Measurements from ENCODE around the gene PLD6.
"Not testable (repeated sequence)": the region's sequence is repeated elsewhere in the genome, so short reads cannot be mapped to it uniquely, and the experiment has no call there.

Gene PLD6, protein sequence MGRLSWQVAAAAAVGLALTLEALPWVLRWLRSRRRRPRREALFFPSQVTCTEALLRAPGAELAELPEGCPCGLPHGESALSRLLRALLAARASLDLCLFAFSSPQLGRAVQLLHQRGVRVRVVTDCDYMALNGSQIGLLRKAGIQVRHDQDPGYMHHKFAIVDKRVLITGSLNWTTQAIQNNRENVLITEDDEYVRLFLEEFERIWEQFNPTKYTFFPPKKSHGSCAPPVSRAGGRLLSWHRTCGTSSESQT

DNA sequence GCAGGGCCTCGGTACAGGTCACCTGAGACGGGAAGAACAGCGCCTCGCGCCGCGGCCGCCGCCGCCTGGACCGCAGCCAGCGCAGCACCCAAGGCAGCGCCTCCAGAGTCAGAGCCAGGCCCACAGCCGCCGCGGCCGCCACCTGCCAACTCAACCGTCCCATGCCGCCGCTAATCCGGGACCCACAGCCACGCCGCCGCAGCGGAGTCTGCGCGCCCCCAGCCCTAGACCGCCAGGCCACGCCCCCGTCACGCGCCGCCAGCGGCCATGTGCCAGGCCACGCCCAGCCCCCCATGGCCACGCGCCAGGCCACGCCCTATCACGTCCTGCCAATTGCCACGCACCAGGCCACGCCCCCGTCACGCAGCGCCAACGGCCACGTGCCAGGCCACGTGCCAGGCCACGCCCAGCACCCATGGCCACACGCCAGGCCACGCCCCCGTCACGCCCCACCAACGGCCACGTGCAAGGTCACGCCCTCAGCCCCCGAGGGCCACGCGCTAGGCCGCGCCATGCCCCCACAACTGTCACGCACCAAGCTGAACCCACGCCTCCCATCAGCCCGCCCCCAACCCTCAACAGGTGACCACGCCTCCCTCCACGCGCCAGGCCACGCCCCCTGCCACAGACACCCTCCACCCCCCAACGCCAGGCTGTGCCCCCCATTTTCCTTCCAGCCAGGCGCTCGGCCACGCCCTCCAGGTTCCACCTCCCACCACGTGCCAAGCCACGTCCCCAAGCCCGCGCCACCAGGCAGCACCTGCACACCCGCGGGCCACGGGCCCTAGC, at the start of gene PLD6:
PLD6 (minus strand) TSS at position 210 of the 789 bp plus-strand sequence; CDS start at position 163, 47 bp downstream.
- Histone ChIP-seq H3K4me1 (ENCODE audit: insufficient read depth, low read length) (no peaks in the 10 kb centered on the region), H3K9ac (ENCODE audit: low read depth, low read length) (0 out of 2 replicates have a peak within 1 kb of the TSS, but pooled peaks have one; percentile 27), H3K4me3 (ENCODE audit: low read length) (peak within 1 kb of the TSS; percentile 58), H3K9me3 (ENCODE audit: insufficient read depth, low read depth, low read length) (no peaks in the 10 kb centered on the region), H3K36me3 (ENCODE audit: insufficient read depth, low read depth, low read length) (peaks cover 2% of the 10 kb centered on the region; the same call in 1 of the 2 replicates), H3K27ac (ENCODE audit: low read length) (no peak within 1 kb of the TSS), H3K27me3 (ENCODE audit: insufficient read depth, low read length) (peaks cover 14% of the 10 kb centered on the region)

DNA sequence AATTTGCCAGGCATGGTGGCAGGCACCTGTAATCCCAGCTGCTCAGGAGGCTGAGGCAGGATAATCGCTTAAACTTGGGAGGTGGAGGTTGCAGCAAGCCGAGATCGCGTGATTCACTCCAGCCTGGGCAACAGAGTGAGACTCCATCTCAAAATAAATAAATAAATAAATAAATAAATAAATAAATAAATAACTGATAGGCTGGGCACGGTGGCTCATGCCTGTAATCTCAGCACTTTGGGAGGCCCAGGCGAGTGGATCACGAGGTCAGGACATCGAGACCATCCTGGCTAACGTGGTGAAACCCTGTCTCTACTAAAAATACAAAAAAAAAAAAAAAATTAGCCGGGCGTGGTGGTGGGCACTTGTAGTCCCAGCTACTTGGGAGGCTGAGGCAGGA, 49.6 kb upstream of the PLD6 start:
- H3K9ac ChIP-seq (ENCODE audit: low read depth, low read length); H3K4me3 ChIP-seq (ENCODE audit: low read length); H3K27me3 ChIP-seq (ENCODE audit: insufficient read depth, low read length); H3K4me1 ChIP-seq (ENCODE audit: insufficient read depth, low read length); H3K27ac ChIP-seq (ENCODE audit: low read length); H3K9me3 ChIP-seq (ENCODE audit: insufficient read depth, low read depth, low read length): not testable (repeated sequence)
- H3K36me3 ChIP-seq (ENCODE audit: insufficient read depth, low read depth, low read length) = peaks cover 87% of the 10 kb centered on the region

GRCh38 chr17:17254036-17254435, 47.9 kb upstream of the PLD6 start:
- no peaks in the 10 kb centered on the region for H3K27me3 ChIP-seq (ENCODE audit: insufficient read depth, low read length)
- peaks cover 82% of the 10 kb centered on the region for H3K36me3 ChIP-seq (ENCODE audit: insufficient read depth, low read depth, low read length)
- no peak overlapping the region for H3K9ac ChIP-seq (ENCODE audit: low read depth, low read length)
- no peak overlapping the region for H3K4me3 ChIP-seq (ENCODE audit: low read length)
- no peak overlapping the region for H3K27ac ChIP-seq (ENCODE audit: low read length)
- no peaks in the 10 kb centered on the region for H3K9me3 ChIP-seq (ENCODE audit: insufficient read depth, low read depth, low read length)
- H3K4me1 ChIP-seq (ENCODE audit: insufficient read depth, low read length) = no peaks in the 10 kb centered on the region

- H3K36me3 ChIP-seq (ENCODE audit: insufficient read depth, low read depth, low read length) = peaks cover 82% of the 10 kb centered on the region
Measured at GRCh38 chr17:17253406-17253805, 47.3 kb upstream of the PLD6 start.

DNA sequence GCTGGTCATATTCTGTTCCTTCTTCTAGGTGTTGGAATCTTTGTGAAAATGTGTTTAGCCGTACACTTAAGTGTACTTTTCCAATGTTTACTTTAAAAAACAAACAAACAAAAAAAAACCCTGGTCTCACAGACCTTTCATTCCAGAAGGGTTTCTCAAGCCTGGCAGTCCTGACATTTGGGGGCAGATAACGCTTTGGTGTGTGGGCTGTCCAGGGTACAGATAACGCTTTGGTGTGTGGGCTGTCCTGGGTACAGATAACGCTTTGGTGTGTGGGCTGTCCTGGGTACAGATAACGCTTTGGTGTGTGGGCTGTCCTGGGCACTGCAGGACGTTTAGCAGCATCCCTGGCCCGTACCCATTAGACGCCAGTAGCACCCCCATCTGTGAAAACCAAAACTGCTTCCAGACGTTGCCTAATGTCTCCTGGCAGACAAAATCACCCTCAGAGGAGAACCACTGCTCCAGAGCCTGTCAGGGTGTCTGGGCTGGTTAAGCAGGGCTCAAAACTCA, 46.1 kb upstream of the PLD6 start:
- Histone ChIP-seq H3K36me3 (ENCODE audit: insufficient read depth, low read depth, low read length) (peaks cover 85% of the 10 kb centered on the region), H3K4me1 (ENCODE audit: insufficient read depth, low read length) (no peaks in the 10 kb centered on the region), H3K27ac (ENCODE audit: low read length) (no peak overlapping the region), H3K9ac (ENCODE audit: low read depth, low read length) (no peak overlapping the region), H3K9me3 (ENCODE audit: insufficient read depth, low read depth, low read length) (no peaks in the 10 kb centered on the region), H3K4me3 (ENCODE audit: low read length) (no peak overlapping the region), H3K27me3 (ENCODE audit: insufficient read depth, low read length) (no peaks in the 10 kb centered on the region)

More at GRCh38 chr17:17253406-17253805, 47.3 kb upstream of the PLD6 start:
- no peaks in the 10 kb centered on the region for H3K9me3 ChIP-seq (ENCODE audit: insufficient read depth, low read depth, low read length)
- H3K4me3 ChIP-seq (ENCODE audit: low read length) = no peak overlapping the region
- no peaks in the 10 kb centered on the region for H3K4me1 ChIP-seq (ENCODE audit: insufficient read depth, low read length)
- H3K27me3 ChIP-seq (ENCODE audit: insufficient read depth, low read length) = no peaks in the 10 kb centered on the region
- no peak overlapping the region for H3K9ac ChIP-seq (ENCODE audit: low read depth, low read length)
- H3K27ac ChIP-seq (ENCODE audit: low read length) = no peak overlapping the region

GRCh38 chr17:17246879-17247278, 40.7 kb upstream of the PLD6 start:
- Histone ChIP-seq H3K4me3 (ENCODE audit: low read length) (no peak overlapping the region), H3K9me3 (ENCODE audit: insufficient read depth, low read depth, low read length) (no peaks in the 10 kb centered on the region), H3K9ac (ENCODE audit: low read depth, low read length) (no peak overlapping the region), H3K36me3 (ENCODE audit: insufficient read depth, low read depth, low read length) (peaks cover 55% of the 10 kb centered on the region), H3K4me1 (ENCODE audit: insufficient read depth, low read length) (no peaks in the 10 kb centered on the region), H3K27ac (ENCODE audit: low read length) (no peak overlapping the region), H3K27me3 (ENCODE audit: insufficient read depth, low read length) (no peaks in the 10 kb centered on the region)

GRCh38 chr17:17243163-17243562, 37.0 kb upstream of the PLD6 start:
- Histone ChIP-seq H3K9me3 (ENCODE audit: insufficient read depth, low read depth, low read length) (no peaks in the 10 kb centered on the region), H3K36me3 (ENCODE audit: insufficient read depth, low read depth, low read length) (peaks cover 27% of the 10 kb centered on the region), H3K9ac (ENCODE audit: low read depth, low read length) (no peak overlapping the region), H3K4me3 (ENCODE audit: low read length) (no peak overlapping the region), H3K27ac (ENCODE audit: low read length) (no peak overlapping the region), H3K4me1 (ENCODE audit: insufficient read depth, low read length) (no peaks in the 10 kb centered on the region), H3K27me3 (ENCODE audit: insufficient read depth, low read length) (no peaks in the 10 kb centered on the region)

DNA sequence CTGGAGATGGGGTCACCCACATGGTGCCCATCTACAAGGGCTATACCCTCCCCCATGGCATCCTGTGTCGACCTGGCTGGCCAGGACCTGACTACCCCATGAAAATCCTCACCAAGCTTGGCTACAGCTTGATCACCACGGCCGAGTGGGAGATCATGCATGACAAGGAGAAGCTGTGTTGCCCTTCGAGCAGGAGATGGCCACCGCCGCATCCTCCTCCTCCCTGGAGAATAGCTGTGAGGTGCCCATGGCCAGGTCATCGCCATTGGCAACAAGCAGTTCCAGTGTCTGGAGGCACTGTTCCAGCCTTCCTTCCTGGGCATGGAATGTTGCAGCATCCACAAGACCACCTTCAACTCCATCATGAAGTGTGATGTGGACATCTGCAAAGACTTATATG, 36.1 kb upstream of the PLD6 start:
- no peak overlapping the region for H3K9ac ChIP-seq (ENCODE audit: low read depth, low read length)
- no peak overlapping the region for H3K27ac ChIP-seq (ENCODE audit: low read length)
- peaks cover 18% of the 10 kb centered on the region for H3K36me3 ChIP-seq (ENCODE audit: insufficient read depth, low read depth, low read length)
- no peak overlapping the region for H3K4me3 ChIP-seq (ENCODE audit: low read length)
- H3K4me1 ChIP-seq (ENCODE audit: insufficient read depth, low read length) = no peaks in the 10 kb centered on the region
- no peaks in the 10 kb centered on the region for H3K27me3 ChIP-seq (ENCODE audit: insufficient read depth, low read length)
- H3K9me3 ChIP-seq (ENCODE audit: insufficient read depth, low read depth, low read length) = no peaks in the 10 kb centered on the region

DNA sequence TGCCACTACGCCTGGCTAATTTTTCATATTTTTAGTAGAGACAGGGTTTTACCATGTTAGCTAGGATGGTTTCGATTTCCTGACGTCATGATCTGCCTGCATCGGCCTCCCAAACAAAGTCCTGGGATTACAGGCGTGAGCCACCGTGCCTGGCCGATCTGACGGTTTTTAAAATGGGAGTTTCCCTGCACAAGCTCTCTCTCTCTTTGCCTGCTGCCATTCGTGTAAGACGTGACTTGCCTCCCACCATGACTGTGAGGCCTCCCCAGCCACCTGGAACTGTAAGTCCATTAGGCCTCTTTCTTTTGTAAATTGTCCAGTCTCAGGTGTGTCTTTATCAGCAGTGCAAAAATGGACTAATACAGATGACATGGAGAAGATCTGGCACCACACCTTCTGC, 35.5 kb upstream of the PLD6 start:
- no peak overlapping the region for H3K9ac ChIP-seq (ENCODE audit: low read depth, low read length)
- no peak overlapping the region for H3K4me3 ChIP-seq (ENCODE audit: low read length)
- peaks cover 12% of the 10 kb centered on the region for H3K36me3 ChIP-seq (ENCODE audit: insufficient read depth, low read depth, low read length)
- no peaks in the 10 kb centered on the region for H3K27me3 ChIP-seq (ENCODE audit: insufficient read depth, low read length)
- no peaks in the 10 kb centered on the region for H3K9me3 ChIP-seq (ENCODE audit: insufficient read depth, low read depth, low read length)
- no peak overlapping the region for H3K27ac ChIP-seq (ENCODE audit: low read length)
- H3K4me1 ChIP-seq (ENCODE audit: insufficient read depth, low read length) = no peaks in the 10 kb centered on the region

DNA sequence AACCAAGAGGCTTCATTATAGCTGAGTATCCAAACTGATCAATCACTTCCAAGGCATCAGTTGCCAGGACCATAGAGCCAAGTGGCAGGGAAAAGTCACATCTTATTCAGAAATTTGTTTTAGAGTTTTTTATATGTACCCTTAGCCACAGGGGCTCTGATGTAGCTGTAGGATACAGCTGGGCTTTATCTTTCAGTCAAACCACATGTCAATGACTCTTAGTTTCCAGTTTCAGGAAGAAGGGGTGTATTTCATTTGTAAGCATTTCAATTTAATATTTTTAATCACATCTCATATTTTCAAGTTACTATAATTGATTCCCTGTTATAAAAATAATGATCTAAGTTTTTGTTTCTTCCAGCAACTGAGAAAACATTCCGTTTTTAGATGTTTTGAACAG, 33.7 kb upstream of the PLD6 start:
- H3K4me1 ChIP-seq (ENCODE audit: insufficient read depth, low read length) = peaks cover 8% of the 10 kb centered on the region
- no peaks in the 10 kb centered on the region for H3K36me3 ChIP-seq (ENCODE audit: insufficient read depth, low read depth, low read length)
- H3K4me3 ChIP-seq (ENCODE audit: low read length) = no peak overlapping the region
- no peak overlapping the region for H3K27ac ChIP-seq (ENCODE audit: low read length)
- no peaks in the 10 kb centered on the region for H3K27me3 ChIP-seq (ENCODE audit: insufficient read depth, low read length)
- H3K9me3 ChIP-seq (ENCODE audit: insufficient read depth, low read depth, low read length) = no peaks in the 10 kb centered on the region
- no peak overlapping the region for H3K9ac ChIP-seq (ENCODE audit: low read depth, low read length)

- H3K27ac ChIP-seq (ENCODE audit: low read length) = peak within 1 kb of the TSS; percentile 100
- H3K4me3 ChIP-seq (ENCODE audit: low read length) = peak within 1 kb of the TSS; percentile 96
- H3K9ac ChIP-seq (ENCODE audit: low read depth, low read length) = peak within 1 kb of the TSS; percentile 100
- H3K4me1 ChIP-seq (ENCODE audit: insufficient read depth, low read length) = peaks cover 8% of the 10 kb centered on the region
- H3K9me3 ChIP-seq (ENCODE audit: insufficient read depth, low read depth, low read length) = no peaks in the 10 kb centered on the region
- peaks cover 7% of the 10 kb centered on the region; the same call in 1 of the 2 replicates for H3K36me3 ChIP-seq (ENCODE audit: insufficient read depth, low read depth, low read length)
- no peaks in the 10 kb centered on the region for H3K27me3 ChIP-seq (ENCODE audit: insufficient read depth, low read length)
Measured at GRCh38 chr17:17237026-17237799, 31.1 kb upstream of the PLD6 start, which contains the start of gene FLCN. Gene FLCN (minus strand): TSS chr17:17237168. CDS start chr17:17228137, 9,031 bp downstream.
